ENCODE data around the gene POFUT2. TPM values are rescaled to one million over a fixed set of nuclear protein-coding genes. Genes with fewer than 3 reads are reported as not detected.

POFUT2 gene
- total RNA-seq, 2 donors from 2014 or later, result 49.0 to 73.3 TPM

GRCh38 chr21:45248893-45249381, 38.8 kb downstream of the POFUT2 start:
- Mint-ChIP-seq H3K27me3 (ENCODE audit: insufficient read depth) (no peaks in the 10 kb centered on the region), H3K9me3 (peaks cover 19% of the 10 kb centered on the region), H3K27ac (no peak overlapping the region), H3K36me3 (ENCODE audit: low read depth) (no peaks in the 10 kb centered on the region), H3K4me3 (no peak overlapping the region), H3K4me1 (peaks cover 5% of the 10 kb centered on the region)
- no peaks in the 10 kb centered on the region for H3K27me3 ChIP-seq (ENCODE audit: control insufficient read depth, insufficient read depth, low read length, poor library complexity, severe bottlenecking)
- H3K4me1 ChIP-seq (ENCODE audit: control insufficient read depth, insufficient read depth, low read length), result no peaks in the 10 kb centered on the region
- DNase-seq, result peak; percentile 71
- H3K9me3 ChIP-seq (ENCODE audit: control insufficient read depth, low read length), result peaks cover 4% of the 10 kb centered on the region
- H3K9ac ChIP-seq (ENCODE audit: extremely low read depth, low read length, poor library complexity, severe bottlenecking), result no peak overlapping the region
- no peak overlapping the region for H3K4me3 ChIP-seq (ENCODE audit: low read length)
- WGBS, 2 experiments (ENCODE audit: insufficient coverage in 1 of 2, insufficient read length in 1 of 2), result 55 to 71% methylated on average over 7 to 14 of the region's 14 CpGs
- no peaks in the 10 kb centered on the region for H3K36me3 ChIP-seq (ENCODE audit: control insufficient read depth, insufficient read depth, low read length)
- TF ChIP-seq CTCF (conservative IDR thresholded peaks at IDR 0.05), result no peak
- H3K27ac ChIP-seq (ENCODE audit: low read depth, low read length), result no peak overlapping the region

DNA sequence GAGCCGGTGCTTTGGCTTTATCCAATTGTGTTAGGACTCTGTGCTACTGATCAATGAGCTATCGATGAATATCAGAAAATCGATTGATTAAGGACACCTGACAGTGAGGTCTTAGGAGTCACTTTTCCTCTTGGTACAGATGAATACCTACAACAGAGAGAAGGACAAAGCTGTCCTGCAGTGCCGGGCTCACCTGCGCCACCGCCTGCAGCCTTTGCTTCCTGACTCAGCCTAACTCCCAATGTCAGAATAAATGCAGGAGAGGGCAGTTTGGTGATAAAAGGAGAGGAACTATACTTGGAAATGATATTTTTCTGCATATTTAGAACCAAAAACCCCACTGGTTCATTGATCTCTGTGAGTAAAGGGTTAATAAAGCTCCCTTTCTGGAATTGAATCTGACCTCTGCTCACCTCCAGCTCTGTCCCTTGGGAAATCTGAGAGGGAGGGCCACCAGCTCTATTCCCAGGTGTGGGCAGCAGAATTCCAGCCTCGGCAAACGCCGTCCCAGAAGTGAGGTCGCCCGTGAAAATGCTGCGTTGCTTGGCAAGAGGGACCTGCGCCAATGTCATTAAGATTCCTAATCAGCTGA, 39.3 kb downstream of the POFUT2 start:
- H3K27me3 Mint-ChIP-seq (ENCODE audit: insufficient read depth), result peaks cover 3% of the 10 kb centered on the region
- Histone ChIP-seq H3K9me3 (ENCODE audit: control insufficient read depth, low read length) (peaks cover 10% of the 10 kb centered on the region), H3K9ac (ENCODE audit: extremely low read depth, low read length, poor library complexity, severe bottlenecking) (no peak overlapping the region), H3K4me1 (ENCODE audit: control insufficient read depth, insufficient read depth, low read length) (no peaks in the 10 kb centered on the region), H3K27ac (ENCODE audit: low read depth, low read length) (no peak overlapping the region), H3K36me3 (ENCODE audit: control insufficient read depth, insufficient read depth, low read length) (no peaks in the 10 kb centered on the region), H3K27me3 (ENCODE audit: control insufficient read depth, insufficient read depth, low read length, poor library complexity, severe bottlenecking) (no peaks in the 10 kb centered on the region), H3K4me3 (ENCODE audit: low read length) (no peak overlapping the region)
- DNase-seq, result peak; percentile 58
- H3K27ac Mint-ChIP-seq, result no peak overlapping the region
- 69 to 76% methylated on average over 6 to 12 of the region's 13 CpGs for WGBS, 2 experiments (ENCODE audit: insufficient coverage in 1 of 2, insufficient read length in 1 of 2)
- H3K9me3 Mint-ChIP-seq, result peaks cover 25% of the 10 kb centered on the region
- H3K36me3 Mint-ChIP-seq (ENCODE audit: low read depth), result no peaks in the 10 kb centered on the region
- no peak for TF ChIP-seq CTCF (conservative IDR thresholded peaks at IDR 0.05)
- H3K4me3 Mint-ChIP-seq, result no peak overlapping the region
- peaks cover 5% of the 10 kb centered on the region for H3K4me1 Mint-ChIP-seq

- Histone ChIP-seq H3K27me3 (ENCODE audit: control insufficient read depth, insufficient read depth, low read length, poor library complexity, severe bottlenecking) (no peaks in the 10 kb centered on the region), H3K27ac (ENCODE audit: low read depth, low read length) (no peak overlapping the region), H3K36me3 (ENCODE audit: control insufficient read depth, insufficient read depth, low read length) (no peaks in the 10 kb centered on the region), H3K9me3 (ENCODE audit: control insufficient read depth, low read length) (peaks cover 13% of the 10 kb centered on the region), H3K9ac (ENCODE audit: extremely low read depth, low read length, poor library complexity, severe bottlenecking) (no peak overlapping the region), H3K4me1 (ENCODE audit: control insufficient read depth, insufficient read depth, low read length) (no peaks in the 10 kb centered on the region), H3K4me3 (ENCODE audit: low read length) (no peak overlapping the region)
- Mint-ChIP-seq H3K4me1 (peaks cover 5% of the 10 kb centered on the region), H3K27ac (no peak overlapping the region), H3K27me3 (ENCODE audit: insufficient read depth) (peaks cover 4% of the 10 kb centered on the region), H3K36me3 (ENCODE audit: low read depth) (no peaks in the 10 kb centered on the region), H3K4me3 (no peak overlapping the region), H3K9me3 (peaks cover 37% of the 10 kb centered on the region)
- DNase-seq, result peak; percentile 35
- WGBS, 2 experiments (ENCODE audit: insufficient coverage in 1 of 2, insufficient read length in 1 of 2), result 81 to 90% methylated on average over 8 to 19 of the region's 20 CpGs
- no peak for TF ChIP-seq CTCF (conservative IDR thresholded peaks at IDR 0.05)
Observed at GRCh38 chr21:45246386-45247320, 41.0 kb downstream of the POFUT2 start.

Measured in endodermal cell (in vitro differentiated cells).